H1 (cell line): Measurements from ENCODE around the gene VRK3. TPM values are rescaled to one million over a fixed set of nuclear protein-coding genes. Genes with fewer than 3 reads are reported as not detected.

Experiments
- CTCF ChIA-PET: fragments of 300-600 bp; sonication (Branson Sonifier 250); formaldehyde crosslinking; loops from one replicate; lab custom pipeline; 2021; ENCODE audit not compliant: partially characterized antibody; lab: Charles Lee
- POLR2A ChIA-PET: fragments of 300-600 bp; sonication (Branson Sonifier 250); formaldehyde crosslinking; loops from one replicate; lab custom pipeline; 2021; ENCODE audit warnings: inconsistent platforms; ENCODE audit not compliant: partially characterized antibody; lab: Charles Lee
- DNase-seq, 2 experiments: peaks; one replicate each; pipeline versions ENCODE4 v3.0.0 to v3.0.0-alpha.2; 2010 to 2022; ENCODE audit warnings: low spot score in 2 of 2, low read depth in 1 of 2, mixed read lengths in 1 of 2
- FAIRE-seq: peaks from 2 replicates; lab custom pipeline; 2011; peaks lifted over from hg19 to GRCh38; lab: Jason Lieb, UNC
- H2AFZ ChIP-seq: 2 replicates; pipeline ENCODE4 v1.8.1; 2012; ENCODE audit warnings: low read length, inconsistent platforms
- H2AK5ac ChIP-seq: 2 replicates; pipeline ENCODE4 v1.6.1; 2013; ENCODE audit warnings: low read depth, low read length
- H2BK120ac ChIP-seq: replicated peaks from 2 replicates; pipeline ENCODE3; 2013; ENCODE audit warnings: low read depth, low read length, inconsistent platforms
- H2BK12ac ChIP-seq: 2 replicates; pipeline ENCODE4 v1.6.1; 2013; ENCODE audit warnings: low read depth, low read length
- H2BK15ac ChIP-seq: 2 replicates; pipeline ENCODE4 v1.6.1; 2013; ENCODE audit warnings: low read length
- H2BK20ac ChIP-seq: 2 replicates; pipeline ENCODE4 v1.6.1; 2013; ENCODE audit warnings: low read length
- H2BK5ac ChIP-seq: 2 replicates; pipeline ENCODE4 v1.6.1; 2013; ENCODE audit warnings: low read depth, low read length
- H3K14ac ChIP-seq: 2 replicates; pipeline ENCODE4 v1.6.1; 2013; ENCODE audit warnings: inconsistent platforms; ENCODE audit not compliant: insufficient read length
- H3K18ac ChIP-seq: 2 replicates; pipeline ENCODE4 v1.6.1; 2013; ENCODE audit warnings: low read length; ENCODE audit errors: extremely low read depth
- H3K23ac ChIP-seq: 2 replicates; pipeline ENCODE4 v1.6.1; 2013; ENCODE audit warnings: inconsistent platforms; ENCODE audit not compliant: insufficient read length
- H3K23me2 ChIP-seq: 2 replicates; pipeline ENCODE4 v1.6.1; 2013; ENCODE audit warnings: low read depth, low read length
- H3K27ac ChIP-seq: 2 replicates; pipeline ENCODE4 v1.6.1; 2011; ENCODE audit warnings: low read depth, low read length, inconsistent platforms
- H3K27me3 ChIP-seq, 4 experiments: replicated peaks in 1 of 4; 1 replicate in 1 of 4; 2 replicates in 3 of 4; pipeline versions ENCODE4 v1.6.1 to v1.8.1; 2011 to 2013; ENCODE audit warnings: low read length in 3 of 4, mild to moderate bottlenecking in 3 of 4, inconsistent platforms in 2 of 4, mixed read lengths in 2 of 4, moderate library complexity in 1 of 4; ENCODE audit not compliant: control insufficient read depth in 3 of 4, insufficient read depth in 3 of 4; ENCODE audit errors: extremely low read depth in 1 of 4
- H3K36me3 ChIP-seq, 4 experiments: 2 replicates each; pipeline versions ENCODE4 v1.6.1 to v1.8.1; 2011 to 2013; ENCODE audit warnings: mild to moderate bottlenecking in 4 of 4, low read length in 3 of 4, moderate library complexity in 2 of 4, control low read depth in 1 of 4, inconsistent platforms in 1 of 4; ENCODE audit not compliant: insufficient read depth in 4 of 4, control insufficient read depth in 2 of 4
- H3K4ac ChIP-seq: replicated peaks from 2 replicates; pipeline ENCODE3; 2013; ENCODE audit warnings: low read length, low read depth, mixed read lengths, inconsistent platforms; ENCODE audit not compliant: insufficient read length
- H3K4me1 ChIP-seq, 4 experiments: replicated peaks in 1 of 4; 1 replicate in 1 of 4; 2 replicates in 3 of 4; pipeline versions ENCODE4 v1.6.1 to v1.8.1; 2011 to 2013; ENCODE audit warnings: low read length in 3 of 4, inconsistent platforms in 2 of 4, mixed read lengths in 1 of 4; ENCODE audit not compliant: insufficient read depth in 4 of 4, control insufficient read depth in 3 of 4
- H3K4me2 ChIP-seq, 2 experiments: 2 replicates each; pipeline versions ENCODE4 v1.6.1 to v1.8.1; 2011 to 2013; ENCODE audit warnings: low read depth in 2 of 2, low read length in 2 of 2, control low read depth in 1 of 2, inconsistent platforms in 1 of 2, mild to moderate bottlenecking in 1 of 2; ENCODE audit not compliant: insufficient read depth in 1 of 2
- H3K4me3 ChIP-seq, 4 experiments: fragments of 200-600, 300-600 bp in 1 of 4; sonication (generic), shearing (Covaris generic), sonication (Bioruptor Twin) in 1 of 4; 2 replicates each; pipeline versions ENCODE4 v1.5.1 to v1.8.1; 2011 to 2016; ENCODE audit warnings: low read length in 4 of 4, low read depth in 3 of 4, control low read depth in 2 of 4, inconsistent platforms in 2 of 4, mild to moderate bottlenecking in 2 of 4, mixed read lengths in 1 of 4, moderate library complexity in 1 of 4; ENCODE audit not compliant: insufficient read depth in 2 of 4; ENCODE audit errors: extremely low read depth in 1 of 4
- H3K56ac ChIP-seq: replicated peaks from 2 replicates; pipeline ENCODE3; 2013; ENCODE audit warnings: low read depth, mild to moderate bottlenecking, mixed read lengths, low read length, inconsistent platforms; ENCODE audit not compliant: insufficient read length
- H3K79me1 ChIP-seq: 2 replicates; pipeline ENCODE4 v1.6.1; 2013; ENCODE audit warnings: low read depth, low read length, control low read depth
- H3K79me2 ChIP-seq, 2 experiments: 2 replicates each; pipeline versions ENCODE4 v1.6.1 to v1.8.1; 2012 to 2013; ENCODE audit warnings: low read length in 2 of 2, mild to moderate bottlenecking in 2 of 2, inconsistent platforms in 1 of 2; ENCODE audit not compliant: insufficient read depth in 2 of 2, control insufficient read depth in 1 of 2
- H3K9ac ChIP-seq, 4 experiments: replicated peaks in 1 of 4; 1 replicate in 1 of 4; 2 replicates in 3 of 4; pipeline versions ENCODE4 v1.6.1 to v1.8.1; 2011 to 2013; ENCODE audit warnings: low read depth in 3 of 4, low read length in 3 of 4, control low read depth in 2 of 4, mild to moderate bottlenecking in 2 of 4, moderate library complexity in 2 of 4, inconsistent platforms in 1 of 4; ENCODE audit errors: extremely low read depth in 1 of 4
- H3K9me3 ChIP-seq, 2 experiments: 2 replicates each; pipeline versions ENCODE4 v1.6.1 to v1.8.1; 2012 to 2013; ENCODE audit warnings: mild to moderate bottlenecking in 2 of 2, moderate library complexity in 2 of 2, control low read depth in 1 of 2, inconsistent platforms in 1 of 2, low read depth in 1 of 2, low read length in 1 of 2, mixed read lengths in 1 of 2; ENCODE audit not compliant: insufficient read depth in 2 of 2
- H4K20me1 ChIP-seq, 2 experiments: replicated peaks in 1 of 2; 2 replicates each; pipeline versions ENCODE3 to v1.8.1; 2011 to 2013; ENCODE audit warnings: inconsistent platforms in 2 of 2, low read length in 2 of 2, mild to moderate bottlenecking in 1 of 2; ENCODE audit not compliant: insufficient read depth in 2 of 2, control insufficient read depth in 1 of 2
- H4K5ac ChIP-seq: 2 replicates; pipeline ENCODE4 v1.6.1; 2013; ENCODE audit warnings: low read length, low read depth, mixed read lengths, inconsistent platforms; ENCODE audit not compliant: insufficient read length
- H4K8ac ChIP-seq: 2 replicates; pipeline ENCODE4 v1.8.0; 2013; ENCODE audit warnings: mild to moderate bottlenecking, moderate library complexity, low read length, inconsistent platforms; ENCODE audit not compliant: insufficient read depth; ENCODE audit errors: extremely low read depth
- H4K91ac ChIP-seq: replicated peaks from 2 replicates; pipeline ENCODE3; 2013; ENCODE audit warnings: low read length, mixed read lengths, inconsistent platforms; ENCODE audit not compliant: insufficient read length
- ATF2 ChIP-seq: IDR thresholded peaks from 2 replicates; pipeline ENCODE4 v1.6.1; 2012; ENCODE audit warnings: low read length, inconsistent platforms
- ATF3 ChIP-seq: IDR thresholded peaks from 2 replicates; pipeline ENCODE4 v1.6.1; 2011; ENCODE audit warnings: low read depth, mild to moderate bottlenecking, low read length; ENCODE audit not compliant: insufficient read depth
- CTBP2 ChIP-seq: IDR thresholded peaks from 2 replicates; pipeline ENCODE4 v1.7.0; 2011; ENCODE audit warnings: borderline replicate concordance, mild to moderate bottlenecking, moderate library complexity, mixed read lengths, low read length; ENCODE audit not compliant: insufficient read depth, insufficient read length
- EGR1 ChIP-seq: IDR thresholded peaks from 2 replicates; pipeline ENCODE4 v1.6.1; 2011; ENCODE audit warnings: low read depth, low read length, borderline replicate concordance
- FOSL1 ChIP-seq: IDR thresholded peaks from 2 replicates; pipeline ENCODE4 v1.6.1; 2011; ENCODE audit warnings: mild to moderate bottlenecking, low read depth, low read length, moderate library complexity; ENCODE audit not compliant: insufficient read depth
- POU5F1 ChIP-seq: IDR thresholded peaks from 2 replicates; pipeline ENCODE4 v1.6.1; 2011; ENCODE audit warnings: low read depth, mild to moderate bottlenecking, low read length, moderate library complexity
- RBBP5 ChIP-seq: IDR thresholded peaks from 2 replicates; pipeline ENCODE4 v1.7.1; 2012; ENCODE audit warnings: low read depth, mild to moderate bottlenecking, inconsistent platforms, low read length, moderate library complexity, borderline replicate concordance
- SIX5 ChIP-seq: IDR thresholded peaks from 2 replicates; pipeline ENCODE4 v1.6.1; 2011; ENCODE audit warnings: mild to moderate bottlenecking, low read depth, low read length
- SRF ChIP-seq: IDR thresholded peaks from 2 replicates; pipeline ENCODE4 v1.6.1; 2011; ENCODE audit warnings: mild to moderate bottlenecking, low read depth, low read length, moderate library complexity
- TAF7 ChIP-seq: optimal IDR thresholded peaks from 2 replicates; pipeline ENCODE3; 2011; ENCODE audit warnings: low read depth, mild to moderate bottlenecking, inconsistent platforms, low read length, moderate library complexity, borderline replicate concordance
- WGBS, 2 experiments: shearing (Covaris generic) in 1 of 2; methylation state at CpG; one replicate each; pipeline versions ENCODE4 v1.1.6 to v1.1.7; 2013 to 2015; ENCODE audit warnings: low lambda C conversion rate in 2 of 2, mixed read lengths in 2 of 2, inconsistent platforms in 1 of 2, low coverage in 1 of 2, missing lambda C conversion rate in 1 of 2; ENCODE audit not compliant: insufficient replicate concordance in 2 of 2, insufficient coverage in 1 of 2, insufficient read length in 1 of 2; ENCODE audit errors: extremely low coverage in 1 of 2, missing lambda C conversion rate in 1 of 2; 5-methylcytosine and 5-hydroxymethylcytosine counted together
- polyA plus RNA-seq, 7 experiments: library from polyadenylated mRNA; depleted of rRNA in 3 of 7; stranded (reverse) in 5 of 7; unstranded in 2 of 7; fragments of >200 nt in 5 of 7; fragments of 200-250 nt in 2 of 7; gene quantifications; 1 replicate in 5 of 7; 2 replicates in 1 of 7; 4 replicates in 1 of 7; pipeline versions ENCODE4 v1.2.1 to v1.2.3, GENCODE V29; 2011 to 2013; ENCODE audit warnings: missing spikeins in 2 of 7, mixed read lengths in 2 of 7
- total RNA-seq: library from RNA; stranded (reverse); fragmentation: NEBNext Ultra II Directional; extraction: Animal tissue kit (Norgen Biotek cat#: 25700); gene quantifications from 2 replicates; pipeline ENCODE4 v1.2.1, GENCODE V29; 2021

Gene VRK3
- total and polyA plus RNA-seq, 2 of the 8 experiments (the other 6 are each of a cell fraction or from before 2014, with no cell fraction given): 21.3 to 36.1 TPM

DNA sequence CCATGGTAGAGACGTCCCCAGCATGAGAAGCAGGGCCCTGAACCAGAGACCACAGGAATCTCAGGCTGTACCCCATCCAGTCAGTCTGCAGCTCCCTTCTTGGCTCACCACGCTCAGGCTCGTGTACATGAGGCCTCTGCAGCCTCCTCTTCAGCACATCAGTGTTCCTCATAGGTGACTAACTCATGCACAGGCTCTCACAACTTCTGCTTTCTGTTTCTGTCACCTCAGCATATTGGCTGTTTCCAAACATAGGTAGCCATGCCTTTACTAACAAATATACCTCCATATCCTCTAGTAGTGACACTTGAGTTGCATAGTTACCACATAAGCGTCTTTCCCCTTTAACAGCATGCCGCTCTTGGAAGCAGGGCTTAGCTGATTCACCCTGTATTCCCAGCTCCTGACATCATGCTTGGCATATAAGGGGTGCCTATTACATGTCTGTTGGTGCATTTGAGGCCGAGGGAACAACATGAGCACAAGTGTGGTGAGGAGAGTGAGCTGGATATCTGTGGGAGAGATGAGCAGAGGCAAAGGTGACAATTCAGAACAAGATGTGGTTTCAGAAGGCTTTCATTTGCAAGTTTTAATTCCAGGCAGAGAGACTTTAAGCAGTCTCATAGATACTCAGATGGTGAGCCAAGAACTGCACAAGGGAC lies 17.3 kb upstream of the VRK3 start:
- Histone ChIP-seq H4K8ac (no peak overlapping the region), H2AFZ (no peak overlapping the region), H2BK5ac (no peak overlapping the region), H3K27ac (no peak overlapping the region), H3K9ac (no peak overlapping the region), H3K79me2 (no peaks in the 10 kb centered on the region), H3K4me1 (no peaks in the 10 kb centered on the region), H4K5ac (no peak overlapping the region), H4K91ac (no peak overlapping the region), H3K4me2 (no peak overlapping the region), H2AK5ac (no peak overlapping the region), H2BK12ac (no peak overlapping the region), H3K23ac (no peak overlapping the region), H3K27me3 (no peaks in the 10 kb centered on the region), H2BK15ac (no peak overlapping the region), H3K23me2 (no peaks in the 10 kb centered on the region; the same call in 1 of the 2 replicates), H3K79me1 (no peaks in the 10 kb centered on the region; the same call in 1 of the 2 replicates), H3K36me3 (peaks cover 59 to 87% (median 79%) of the 10 kb centered on the region in 4 experiments), H2BK20ac (no peak overlapping the region), H3K9me3 (peaks cover 52 to 63% of the 10 kb centered on the region in 2 experiments), H3K4ac (no peak overlapping the region), H3K56ac (no peak overlapping the region), H3K18ac (no peak overlapping the region), H2BK120ac (no peak overlapping the region), H3K14ac (no peak overlapping the region), H3K4me3 (no peak overlapping the region), H4K20me1 (peaks cover 0 to 3% of the 10 kb centered on the region in 2 experiments)
- DNase-seq: no peak
- 85% methylated on average over 6 of the region's 6 CpGs; no CpG with 5 or more reads in 1 of the 2 experiments for WGBS, 2 experiments
- no peak for FAIRE-seq
- POLR2A ChIA-PET: no interaction called here
- CTCF ChIA-PET: interaction anchor here (1.5 kb wide), 1 partner anchor 93 kb away, joined by 3 read pairs; no protein-coding TSS in a partner anchor
- TF ChIP-seq SIX5 (no peak), SRF (no peak), POU5F1 (no peak), RBBP5 (no peak), TAF7 (no peak), FOSL1 (no peak), CTBP2 (no peak), ATF3 (no peak), EGR1 (no peak), ATF2 (no peak)
